Neural progenitor cell (in vitro differentiated cells): ENCODE results near the gene OR2L2. TPM values are rescaled to one million over a fixed set of nuclear protein-coding genes. Genes with fewer than 3 reads are reported as not detected.

ENCODE experiments used
- DNase-seq: peaks from one replicate; pipeline ENCODE4 v3.0.0-alpha.2; 2016; ENCODE audit warnings: low spot score
- H2AFZ ChIP-seq: fragments of 200-600 bp; sonication (generic); replicated peaks from 2 replicates; pipeline ENCODE4 v1.6.1; 2016; ENCODE audit warnings: antibody characterized with exemption
- H3F3A ChIP-seq: fragments of 200-600 bp; sonication (generic); 2 replicates; pipeline ENCODE4 v1.6.1; 2016; ENCODE audit warnings: antibody characterized with exemption, low read depth
- H3K27ac ChIP-seq: fragments of 200-600 bp; sonication (generic); 2 replicates; pipeline ENCODE4 v1.5.1; 2016; ENCODE audit warnings: mild to moderate bottlenecking
- H3K27me3 ChIP-seq: fragments of 200-600 bp; sonication (generic); 2 replicates; pipeline ENCODE4 v1.6.1; 2016; ENCODE audit warnings: mild to moderate bottlenecking, moderate library complexity
- H3K36me3 ChIP-seq: fragments of 200-600 bp; sonication (generic); 2 replicates; pipeline ENCODE4 v1.5.1; 2016
- H3K4me1 ChIP-seq: fragments of 200-600 bp; sonication (generic); 2 replicates; pipeline ENCODE4 v1.6.1; 2016; ENCODE audit warnings: mixed run types
- H3K4me2 ChIP-seq: fragments of 200-600 bp; sonication (generic); 2 replicates; pipeline ENCODE4 v1.6.1; 2016
- H3K4me3 ChIP-seq: fragments of 200-600 bp; sonication (generic); 2 replicates; pipeline ENCODE4 v1.5.1; 2016
- H3K79me2 ChIP-seq: fragments of 200-600 bp; sonication (generic); 2 replicates; pipeline ENCODE4 v1.6.1; 2016; ENCODE audit warnings: low read depth
- H3K9ac ChIP-seq: fragments of 200-600 bp; sonication (generic); 2 replicates; pipeline ENCODE4 v1.6.1; 2016
- H3K9me3 ChIP-seq: fragments of 200-600 bp; sonication (generic); 2 replicates; pipeline ENCODE4 v1.5.1; 2016; ENCODE audit warnings: low read depth
- H4K20me1 ChIP-seq: fragments of 200-600 bp; sonication (generic); 2 replicates; pipeline ENCODE4 v1.6.1; 2016; ENCODE audit warnings: low read depth
- H3K27ac Mint-ChIP-seq: 3 replicates; pipeline ENCODE4 v1.8.0; 2021; ENCODE audit warnings: mixed read lengths
- H3K27me3 Mint-ChIP-seq: 2 replicates; pipeline ENCODE4 v1.8.0; 2022; ENCODE audit warnings: low read depth, mild to moderate bottlenecking, inconsistent platforms, moderate library complexity, mixed read lengths; ENCODE audit not compliant: insufficient read depth
- H3K36me3 Mint-ChIP-seq: 3 replicates; pipeline ENCODE4 v1.8.0; 2021; ENCODE audit warnings: mixed read lengths
- H3K4me1 Mint-ChIP-seq: 3 replicates; pipeline ENCODE4 v1.8.0; 2021; ENCODE audit warnings: mixed read lengths
- H3K4me3 Mint-ChIP-seq: 3 replicates; pipeline ENCODE4 v1.8.0; 2021; ENCODE audit warnings: mild to moderate bottlenecking, moderate library complexity, mixed read lengths
- H3K9me3 Mint-ChIP-seq: 3 replicates; pipeline ENCODE4 v1.8.0; 2020; ENCODE audit warnings: mixed read lengths
- CTCF ChIP-seq: fragments of 200-600 bp; sonication (generic); IDR thresholded peaks from 2 replicates; pipeline ENCODE4 v1.5.1; 2017; ENCODE audit warnings: antibody characterized with exemption, mild to moderate bottlenecking
- EZH2 ChIP-seq: fragments of 200-600 bp; sonication (generic); IDR thresholded peaks from 2 replicates; pipeline ENCODE4 v1.6.1; 2017; ENCODE audit warnings: antibody characterized with exemption, mild to moderate bottlenecking, moderate library complexity
- EZH2phosphoT487 ChIP-seq: fragments of 200-600 bp; sonication (generic); IDR thresholded peaks from 2 replicates; pipeline ENCODE4 v1.6.1; 2017; ENCODE audit warnings: antibody characterized with exemption
- total RNA-seq: library from RNA; depleted of rRNA; stranded (reverse); fragments of >200 nt; gene quantifications from 2 replicates; pipeline ENCODE4 v1.2.3, GENCODE V29; 2015; ENCODE audit warnings: low replicate concordance

The OR2L2 gene
- total RNA-seq, 1 donor from 2014 or later: not detected

GRCh38 chr1:248047008-248047407 lies 17.1 kb downstream of the OR2L2 start:
- Histone ChIP-seq H2AFZ (no peak overlapping the region), H3K27me3 (no peaks in the 10 kb centered on the region), H3K27ac (no peak overlapping the region), H3K9ac (no peak overlapping the region), H3K79me2 (no peaks in the 10 kb centered on the region), H3F3A (no peaks in the 10 kb centered on the region), H3K4me1 (no peaks in the 10 kb centered on the region), H3K4me3 (no peak overlapping the region), H3K9me3 (peaks cover 26% of the 10 kb centered on the region), H4K20me1 (no peaks in the 10 kb centered on the region), H3K36me3 (no peaks in the 10 kb centered on the region), H3K4me2 (no peak overlapping the region)
- H3K27me3 Mint-ChIP-seq: no peaks in the 10 kb centered on the region
- DNase-seq: no peak
- no peaks in the 10 kb centered on the region for H3K4me1 Mint-ChIP-seq
- H3K9me3 Mint-ChIP-seq: peaks cover 24% of the 10 kb centered on the region
- H3K36me3 Mint-ChIP-seq: no peaks in the 10 kb centered on the region
- TF ChIP-seq CTCF (no peak), EZH2phosphoT487 (no peak), EZH2 (no peak)
- no peak overlapping the region for H3K27ac Mint-ChIP-seq
- H3K4me3 Mint-ChIP-seq: no peak overlapping the region

GRCh38 chr1:248054671-248055070 lies 24.8 kb downstream of the OR2L2 start:
- no peak overlapping the region for H3K4me3 Mint-ChIP-seq
- Histone ChIP-seq H3K27me3 (no peaks in the 10 kb centered on the region), H3K4me3 (no peak overlapping the region), H3K4me2 (no peak overlapping the region), H3K4me1 (no peaks in the 10 kb centered on the region), H3K9me3 (peaks cover 27% of the 10 kb centered on the region), H3K36me3 (no peaks in the 10 kb centered on the region), H2AFZ (no peak overlapping the region), H3K27ac (no peak overlapping the region), H3F3A (no peaks in the 10 kb centered on the region), H3K79me2 (no peaks in the 10 kb centered on the region), H4K20me1 (no peaks in the 10 kb centered on the region), H3K9ac (no peak overlapping the region)
- peaks cover 43% of the 10 kb centered on the region for H3K9me3 Mint-ChIP-seq
- H3K27ac Mint-ChIP-seq: no peak overlapping the region
- no peaks in the 10 kb centered on the region for H3K27me3 Mint-ChIP-seq
- H3K4me1 Mint-ChIP-seq: no peaks in the 10 kb centered on the region
- no peaks in the 10 kb centered on the region for H3K36me3 Mint-ChIP-seq
- DNase-seq: no peak
- TF ChIP-seq EZH2phosphoT487: no peak
- TF ChIP-seq EZH2: no peak
- TF ChIP-seq CTCF: no peak

- Histone ChIP-seq H3K27ac (no peak overlapping the region), H3K36me3 (no peaks in the 10 kb centered on the region), H3K4me1 (no peaks in the 10 kb centered on the region), H3F3A (no peaks in the 10 kb centered on the region), H2AFZ (no peak overlapping the region), H3K9me3 (peaks cover 31% of the 10 kb centered on the region), H3K4me2 (no peak overlapping the region), H3K9ac (no peak overlapping the region), H3K79me2 (no peaks in the 10 kb centered on the region), H3K4me3 (no peak overlapping the region), H3K27me3 (no peaks in the 10 kb centered on the region), H4K20me1 (no peaks in the 10 kb centered on the region)
- Mint-ChIP-seq H3K4me1 (no peaks in the 10 kb centered on the region), H3K27ac (no peak overlapping the region), H3K9me3 (peaks cover 43% of the 10 kb centered on the region), H3K4me3 (no peak overlapping the region), H3K27me3 (no peaks in the 10 kb centered on the region), H3K36me3 (no peaks in the 10 kb centered on the region)
- DNase-seq: no peak
- TF ChIP-seq EZH2: no peak
- TF ChIP-seq EZH2phosphoT487: no peak
- no peak for TF ChIP-seq CTCF
Measured at GRCh38 chr1:248055261-248055660, 25.4 kb downstream of the OR2L2 start.
